Raji (cell line): Measurements from ENCODE around the gene KCP.

Experiments
- POLR2A ChIP-seq: IDR thresholded peaks from 2 replicates; pipeline ENCODE4 v1.6.1; 2011; ENCODE audit warnings: low read depth, low read length, control low read depth; ENCODE audit not compliant: insufficient read depth

Gene KCP

DNA sequence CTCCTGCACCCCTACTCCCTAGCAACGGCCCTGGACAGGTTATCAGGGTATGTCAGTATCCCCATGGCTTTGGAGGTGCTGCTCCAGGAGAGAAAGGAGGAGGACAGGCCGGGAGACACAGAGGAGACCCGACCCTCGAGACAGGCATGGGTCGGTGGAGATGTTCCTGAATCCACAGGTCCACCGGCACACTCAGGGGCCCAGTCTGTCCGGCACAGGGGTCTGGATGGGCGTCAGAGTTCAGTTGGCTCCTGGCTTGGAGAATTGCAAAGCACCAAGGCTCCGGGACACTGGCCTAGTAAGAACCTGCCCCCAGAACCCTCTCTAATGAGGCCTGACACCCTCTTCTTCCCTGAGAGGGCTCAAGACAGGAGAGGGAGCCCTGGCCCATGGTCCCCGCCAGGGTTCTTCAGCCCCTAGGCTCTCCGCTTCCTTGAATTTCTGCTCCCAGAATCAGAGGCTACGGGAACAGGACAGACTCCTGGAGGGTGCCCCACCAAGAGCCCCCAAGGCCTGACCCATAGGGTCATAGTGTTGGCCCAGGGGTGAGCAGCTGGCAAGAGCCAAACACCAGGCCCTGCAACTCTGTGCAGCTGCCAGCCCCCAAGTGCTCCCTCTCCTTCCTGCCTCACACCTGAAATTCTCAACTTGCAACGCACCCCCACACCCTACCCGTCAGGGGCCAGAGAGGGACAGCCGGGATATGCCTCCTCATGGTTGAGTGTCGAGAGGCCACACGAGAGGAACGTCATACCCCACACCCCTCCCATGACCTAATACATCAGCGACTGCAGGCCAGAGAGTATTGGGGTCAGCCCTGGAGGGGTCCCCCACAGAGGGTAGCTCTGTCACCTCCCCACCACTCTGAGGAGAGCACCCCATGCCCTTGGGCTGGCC, 21.7 kb upstream of the KCP start:
- no peak for TF ChIP-seq POLR2A

DNA sequence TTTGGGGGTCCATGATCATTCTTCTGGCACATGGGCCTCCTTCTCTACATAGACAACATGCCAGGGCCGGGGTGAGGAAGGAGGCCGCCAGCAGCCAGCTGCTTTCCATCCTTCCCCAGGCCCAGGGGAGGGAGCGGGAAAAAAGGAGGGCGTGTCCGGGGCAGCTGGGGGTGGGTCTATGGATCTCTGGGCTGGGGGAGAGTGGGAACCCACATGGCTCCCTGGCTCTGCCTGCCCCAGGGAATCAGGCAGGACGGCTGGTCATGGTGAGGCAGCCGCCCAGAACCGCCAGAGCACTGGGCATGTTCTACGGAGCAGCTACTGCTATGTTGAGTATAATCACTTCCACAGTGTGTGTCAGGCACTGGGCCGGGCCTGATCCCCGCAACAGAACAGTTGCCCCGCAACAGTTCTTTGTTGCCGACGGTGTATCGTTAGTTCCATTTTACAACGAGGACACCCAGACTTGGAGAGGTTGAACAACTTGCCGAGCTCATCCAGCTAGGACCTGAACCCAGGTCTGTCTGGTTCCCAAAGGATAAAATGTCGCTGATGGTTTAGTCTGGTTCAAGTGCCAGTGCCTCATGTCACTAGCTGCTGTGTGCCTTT, 20.8 kb upstream of the KCP start:
- TF ChIP-seq POLR2A, result no peak

DNA sequence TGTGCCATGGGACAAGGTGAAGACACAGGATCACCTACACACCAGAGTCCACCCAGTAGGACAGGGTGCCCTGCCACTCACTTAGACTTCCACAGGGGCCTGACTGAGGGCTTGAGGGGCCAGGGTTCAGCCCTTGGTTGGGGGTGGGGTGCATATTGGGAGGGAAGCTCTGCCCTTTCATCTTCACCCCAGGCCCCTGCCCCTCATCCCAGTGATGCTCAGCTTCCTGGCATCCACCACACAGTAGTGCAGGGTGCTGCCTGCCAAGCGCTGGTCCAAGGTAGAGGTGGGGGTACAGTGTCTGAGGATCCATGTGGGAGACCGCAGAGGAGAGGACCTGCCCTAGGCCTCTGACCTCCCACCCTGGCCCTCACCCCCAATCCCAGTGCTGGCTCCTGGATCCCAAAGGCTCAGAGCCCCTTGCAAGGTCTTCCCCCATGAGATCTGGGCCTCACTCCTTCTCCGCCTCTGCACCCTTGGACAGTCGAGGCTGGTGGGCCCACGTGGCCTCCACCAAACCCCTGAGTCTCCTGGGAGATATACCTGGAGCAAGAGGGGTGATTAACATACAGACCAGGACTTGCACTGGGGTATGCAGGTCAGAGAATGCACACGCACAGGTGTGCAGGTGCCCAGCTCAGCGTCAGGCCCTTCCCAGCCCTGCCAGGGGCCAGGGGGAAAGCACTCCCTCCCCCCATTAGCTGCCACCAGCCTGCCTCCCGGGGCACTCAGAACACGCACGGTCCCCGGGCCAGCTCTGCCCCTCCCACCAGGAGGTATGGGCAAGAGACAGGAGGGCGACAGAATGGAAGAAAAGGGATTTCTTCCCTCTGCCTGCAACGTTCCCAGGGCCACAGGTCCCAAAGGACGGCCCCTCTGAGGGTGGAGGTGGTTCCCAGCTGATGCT, 18.6 kb upstream of the KCP start:
- TF ChIP-seq POLR2A, result no peak

DNA sequence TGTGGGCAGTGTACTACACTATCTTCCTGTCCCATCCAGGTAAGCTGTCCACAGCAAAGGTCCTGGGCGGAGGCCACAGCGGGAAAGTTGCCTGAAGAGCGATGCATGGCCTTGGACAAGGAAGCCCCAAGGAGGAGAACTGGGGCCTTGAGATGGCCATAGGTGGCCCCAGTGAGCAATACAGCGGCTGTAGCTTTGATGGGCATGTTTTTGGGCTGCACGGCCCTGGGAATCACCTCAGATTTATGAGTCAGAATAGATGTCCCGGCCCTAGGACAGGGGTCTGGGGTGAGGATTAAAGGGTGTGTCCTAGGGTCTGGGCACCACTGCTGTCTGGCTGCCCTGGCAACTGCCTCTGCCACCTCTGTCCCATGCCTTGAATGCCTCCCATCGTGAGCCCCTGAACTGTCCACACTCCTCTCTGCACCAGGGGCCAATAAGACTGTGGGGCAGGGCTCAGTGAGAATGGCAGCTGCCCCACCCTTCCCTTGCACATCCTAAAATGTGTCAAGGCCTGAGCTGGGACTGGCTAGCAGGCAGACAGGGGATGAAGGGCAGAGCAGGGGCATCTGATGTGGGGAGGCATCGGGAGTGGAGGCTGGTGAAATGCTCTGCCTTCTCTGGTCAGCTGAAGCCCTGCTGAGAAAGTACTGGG, 17.8 kb upstream of the KCP start:
- no peak for TF ChIP-seq POLR2A

DNA sequence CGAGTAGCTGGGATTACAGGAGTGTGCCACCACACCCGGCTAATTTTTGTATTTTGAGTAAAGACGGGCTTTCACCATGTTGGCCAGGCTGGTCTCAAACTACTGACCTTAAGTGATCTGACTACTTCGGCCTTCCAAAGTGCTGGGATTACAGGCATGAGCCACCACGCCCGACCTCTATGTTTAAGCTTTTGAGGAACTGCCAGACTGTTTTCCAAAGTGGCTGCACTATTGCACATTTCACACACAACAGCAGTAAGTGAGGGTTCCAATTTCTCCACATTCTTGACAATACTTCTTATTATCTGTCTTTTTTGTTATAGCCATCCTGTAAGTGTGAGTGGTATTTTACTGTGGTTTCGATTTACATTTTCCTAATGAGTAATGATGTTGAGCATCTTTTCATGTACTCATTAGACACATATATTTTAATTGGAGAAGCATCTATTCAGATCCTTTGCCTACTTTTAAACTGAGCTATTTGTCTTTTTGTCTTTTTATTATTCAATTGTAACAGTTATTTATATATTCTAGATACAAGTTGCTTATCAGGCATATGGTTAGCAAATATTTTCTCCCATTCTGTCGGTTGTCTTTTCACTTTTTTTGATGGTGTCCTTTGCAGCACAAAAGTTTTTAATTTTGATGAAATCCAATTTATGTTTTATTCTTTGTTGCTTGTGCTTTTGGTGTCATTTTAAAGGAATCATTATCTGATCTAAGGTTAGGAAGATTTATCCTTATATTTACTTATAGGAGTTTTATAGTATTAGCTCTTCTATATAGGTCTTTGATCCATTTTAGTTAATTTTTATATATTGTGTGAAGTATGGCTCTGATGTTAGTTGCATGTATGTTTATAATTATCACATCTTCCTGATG, 14.4 kb upstream of the KCP start:
- no peak for TF ChIP-seq POLR2A

DNA sequence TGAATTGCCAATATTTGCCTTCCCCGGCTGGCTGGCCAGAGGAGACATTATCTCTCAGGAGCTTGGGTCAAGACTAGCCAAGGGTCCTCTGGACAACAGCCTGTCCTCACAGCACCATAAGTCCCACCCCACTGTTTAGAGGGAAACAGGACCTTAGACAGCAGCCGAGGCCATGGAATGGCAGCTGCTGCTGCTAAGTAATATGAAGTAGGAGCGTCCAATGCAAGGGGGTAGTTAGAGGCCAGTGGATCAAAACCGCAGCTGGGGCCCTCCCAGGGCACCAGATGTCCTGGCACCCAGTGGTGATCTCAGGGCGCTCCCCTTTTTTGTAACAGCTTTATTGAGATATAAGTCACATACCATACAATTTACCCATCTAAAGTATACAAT, 12.9 kb upstream of the KCP start:
- no peak for TF ChIP-seq POLR2A

DNA sequence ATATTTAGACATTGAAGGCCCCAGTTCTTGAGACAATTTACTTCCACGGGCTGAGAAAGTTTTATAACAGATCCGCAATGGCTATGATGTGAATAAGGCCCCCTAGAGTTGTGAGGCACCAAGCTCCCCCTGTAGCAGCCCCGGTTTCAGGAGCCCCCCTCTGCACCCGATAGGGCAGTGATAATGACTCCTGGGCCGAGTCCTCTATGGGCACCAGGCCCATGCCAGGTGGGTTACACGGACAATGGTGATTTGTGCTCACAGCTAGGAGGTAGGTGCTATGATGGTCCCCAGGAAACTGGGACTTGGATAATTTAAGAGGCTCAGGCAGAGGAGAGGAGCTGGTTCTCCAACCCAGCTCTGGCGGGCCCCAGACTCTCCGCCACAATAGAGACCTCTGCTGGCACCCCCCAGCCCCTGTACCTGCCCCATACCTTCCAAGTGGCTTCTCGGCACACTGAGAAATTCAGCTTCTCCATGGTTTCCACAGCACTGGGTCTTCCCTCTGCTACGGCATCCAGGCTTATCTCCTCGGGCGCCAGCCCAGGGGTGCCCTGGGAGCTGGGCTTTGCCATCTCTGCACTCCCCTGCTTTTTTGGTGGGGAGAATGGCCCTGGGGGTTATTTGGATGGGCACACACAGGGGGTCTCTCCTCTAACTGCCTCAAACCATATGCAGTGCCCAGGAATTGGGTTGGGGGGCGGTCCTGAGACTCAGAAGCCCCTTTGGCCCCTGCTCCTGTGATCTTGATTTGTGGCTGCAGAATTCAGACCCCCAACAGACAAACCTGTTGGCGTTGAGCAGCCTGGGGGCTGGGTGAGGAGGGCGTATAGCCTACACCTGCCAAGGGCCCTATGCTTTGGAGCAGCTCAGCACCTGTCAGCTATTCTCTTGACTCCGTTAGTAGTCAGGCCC, 12.2 kb upstream of the KCP start:
- no peak for TF ChIP-seq POLR2A

DNA sequence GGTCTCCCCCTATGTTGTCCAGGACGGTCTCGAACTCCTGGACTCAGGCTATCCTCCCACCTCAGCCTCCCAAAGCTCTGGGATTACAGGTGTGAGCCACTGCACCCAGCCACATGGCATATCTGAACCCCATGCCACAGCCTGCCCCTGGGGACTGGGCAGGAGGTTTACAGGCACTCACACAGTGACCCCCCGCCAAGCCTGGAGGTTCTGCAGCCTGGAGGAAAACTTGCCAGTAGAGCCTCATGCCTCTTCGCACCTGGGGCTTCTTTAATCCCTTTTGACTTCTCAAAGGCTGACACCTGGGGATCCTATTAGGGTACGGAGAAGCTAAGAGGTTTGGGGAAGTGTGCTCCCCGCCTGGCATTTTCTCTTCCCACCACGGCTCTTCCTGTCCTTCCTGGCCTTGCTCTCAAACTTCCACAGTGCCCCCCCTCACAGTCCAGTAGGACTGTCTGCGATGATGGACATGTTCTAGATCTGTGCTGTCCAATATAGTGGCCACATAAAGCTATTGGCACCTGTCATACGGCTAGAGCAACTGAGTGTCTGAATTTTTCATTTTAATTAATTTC, 11.4 kb upstream of the KCP start:
- no peak for TF ChIP-seq POLR2A

DNA sequence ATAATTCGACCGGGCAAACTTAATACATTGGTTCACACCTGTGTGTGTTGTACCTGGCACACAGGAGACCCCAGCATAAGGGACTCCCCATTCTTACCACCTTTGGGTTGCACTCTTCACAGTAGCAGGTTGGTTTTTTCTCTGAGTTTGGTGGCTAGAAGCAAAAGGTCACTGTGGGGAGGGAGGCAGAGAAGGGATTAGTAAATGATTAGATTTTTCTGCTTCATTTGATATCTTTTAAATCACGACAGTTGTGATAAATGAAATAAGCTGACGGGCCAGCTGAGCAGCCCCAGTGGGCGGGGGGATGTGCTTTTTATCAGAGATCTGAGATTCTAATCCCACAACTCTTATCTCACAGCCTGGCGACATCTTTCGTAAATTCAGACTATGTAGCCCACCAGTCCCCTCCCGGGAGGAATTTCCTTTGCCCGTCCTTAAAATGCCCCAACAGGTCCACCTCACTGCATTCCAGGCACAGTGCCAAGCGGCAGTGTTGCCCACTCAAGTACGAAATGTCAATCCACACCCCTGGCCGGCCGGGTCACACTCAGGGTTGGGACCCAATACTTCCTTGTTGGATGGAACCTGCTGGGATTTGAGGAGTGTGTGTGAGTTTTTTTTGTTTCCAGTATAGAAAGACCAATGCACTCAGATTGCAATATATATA, 10.5 kb upstream of the KCP start:
- TF ChIP-seq POLR2A, result no peak

DNA sequence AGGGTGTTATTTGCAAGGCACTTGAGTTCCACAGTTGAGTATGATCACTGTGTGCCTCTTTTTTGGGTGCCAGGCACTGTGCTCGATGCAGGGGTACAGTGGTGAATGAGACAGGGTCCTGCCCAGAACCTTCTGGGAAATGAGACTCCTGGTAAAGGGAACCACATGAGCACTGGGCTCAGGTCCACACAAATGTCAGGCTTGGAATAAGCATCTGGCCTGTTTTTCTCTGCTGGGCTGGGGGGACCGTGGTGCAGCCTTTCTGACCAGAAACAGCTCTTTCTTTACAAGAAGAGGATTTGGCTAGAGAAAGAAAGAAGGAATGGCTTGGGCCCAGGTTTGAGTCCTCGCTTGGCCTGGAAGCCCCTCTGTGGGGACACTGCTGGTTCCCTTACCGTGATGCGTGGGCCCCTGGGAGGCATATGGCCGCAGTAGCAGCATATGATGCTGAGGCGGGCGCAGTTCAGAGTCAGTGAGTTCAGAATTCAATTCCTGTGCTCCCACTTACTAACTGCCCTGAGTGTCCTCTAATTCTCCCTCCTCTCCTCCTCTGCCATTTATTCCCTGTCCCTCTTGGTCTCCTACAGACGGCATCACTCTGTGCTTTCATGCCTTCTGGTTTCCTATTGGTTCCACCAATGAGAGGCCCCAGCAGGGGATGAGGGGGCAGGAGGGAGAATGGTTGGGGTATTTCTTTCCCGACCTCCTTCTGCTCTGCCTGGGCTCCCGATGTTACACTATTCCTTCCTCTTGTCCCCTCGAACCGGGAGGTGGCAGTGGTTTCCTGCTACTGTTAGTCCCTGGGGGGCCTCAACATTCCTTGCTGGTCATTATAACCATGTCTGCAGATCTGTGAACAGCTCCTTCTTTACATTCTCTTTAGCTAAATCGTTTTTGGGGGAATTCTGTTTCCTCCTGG, 9.6 kb upstream of the KCP start:
- no peak for TF ChIP-seq POLR2A

DNA sequence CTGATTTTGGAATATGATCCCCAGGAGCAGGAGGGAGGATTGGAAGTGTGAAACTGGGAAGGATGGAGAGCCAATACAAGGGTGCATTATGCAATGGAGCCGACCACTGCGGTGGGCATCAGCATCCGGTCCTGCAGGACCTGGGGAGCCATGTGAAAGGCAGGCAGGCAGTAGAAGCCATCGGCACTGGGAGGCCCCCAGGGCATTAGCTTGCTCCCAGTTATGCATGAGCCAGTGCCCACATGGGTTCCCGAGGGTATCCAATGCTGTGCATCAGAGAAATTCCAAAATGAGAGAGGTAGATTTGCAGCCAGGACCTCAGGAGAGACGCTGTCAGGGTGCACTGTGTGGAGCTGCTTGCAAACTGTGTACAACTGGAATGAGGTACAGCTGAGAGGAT, 8.7 kb upstream of the KCP start:
- no peak for TF ChIP-seq POLR2A

DNA sequence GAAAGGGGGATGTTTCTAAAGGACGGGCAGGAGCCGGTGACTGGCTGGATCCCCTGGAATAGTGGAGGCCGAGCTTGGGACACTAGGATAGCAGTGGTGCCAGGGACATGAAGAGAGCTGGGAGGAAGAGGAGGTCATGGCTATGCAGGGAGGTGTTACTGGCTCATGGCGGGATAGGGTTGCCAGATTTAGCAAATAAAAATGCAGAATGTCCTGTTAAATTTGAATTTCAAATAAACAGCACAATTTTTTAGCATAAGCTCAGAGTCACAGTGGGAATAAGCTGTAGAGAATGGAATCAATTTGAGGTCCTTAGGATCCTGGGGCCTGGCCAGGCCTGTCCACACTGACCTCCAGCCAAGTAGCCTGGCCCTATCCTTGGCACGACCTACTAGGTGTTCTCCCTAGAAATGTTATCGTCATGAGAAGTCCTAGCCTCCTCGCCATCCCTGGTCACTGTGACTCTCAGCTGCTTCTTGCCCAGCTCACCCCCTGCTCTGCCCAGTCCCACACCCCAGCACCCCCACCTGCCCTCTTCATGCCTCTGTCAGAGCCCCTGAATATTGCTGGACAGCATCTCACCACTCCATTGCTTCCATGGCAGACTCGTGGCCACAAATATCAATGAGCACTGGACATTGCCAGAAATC, 7.6 kb upstream of the KCP start:
- no peak for TF ChIP-seq POLR2A
